CD14-positive monocyte (primary cell): ENCODE measurements around the gene CRABP2. TPM values are rescaled to one million over a fixed set of nuclear protein-coding genes. Genes with fewer than 3 reads are reported as not detected.
A peak's percentile ranks its signal among the peaks of the same experiment; 100 is the strongest.

ENCODE experiments used
- DNase-seq, 3 donors: peaks; one replicate each; pipeline ENCODE4 v3.0.0-alpha.2; 2011 to 2022
- H2AFZ ChIP-seq: 2 replicates; pipeline ENCODE4 v1.6.0; 2012; ENCODE audit warnings: mild to moderate bottlenecking, low read depth, low read length, inconsistent platforms; ENCODE audit not compliant: insufficient read depth, poor library complexity, severe bottlenecking
- H3K27ac ChIP-seq, 2 donors: 1 replicate in 1 of 2; 2 replicates in 1 of 2; pipeline ENCODE4 v1.5.1; 2012 to 2013; ENCODE audit warnings: low read length in 2 of 2, control low read depth in 1 of 2, inconsistent platforms in 1 of 2, low read depth in 1 of 2, mild to moderate bottlenecking in 1 of 2
- H3K27me3 ChIP-seq, 2 donors: one replicate each; pipeline versions ENCODE4 v1.6.0 to v1.6.1; 2011 to 2013; ENCODE audit warnings: low read length in 2 of 2; ENCODE audit not compliant: control insufficient read depth in 2 of 2, insufficient read depth in 2 of 2
- H3K36me3 ChIP-seq, 2 donors: replicated peaks in 1 of 2; 1 replicate in 1 of 2; 2 replicates in 1 of 2; pipeline versions ENCODE4 v1.5.1 to v1.6.1; 2012 to 2013; ENCODE audit warnings: low read length in 2 of 2, control low read depth in 1 of 2, inconsistent platforms in 1 of 2, mild to moderate bottlenecking in 1 of 2; ENCODE audit not compliant: insufficient read depth in 2 of 2, control insufficient read depth in 1 of 2
- H3K4me1 ChIP-seq, 2 donors: 1 replicate in 1 of 2; 2 replicates in 1 of 2; pipeline versions ENCODE4 v1.5.1 to v1.6.1; 2012 to 2013; ENCODE audit warnings: low read length in 2 of 2, control low read depth in 1 of 2, inconsistent platforms in 1 of 2, mild to moderate bottlenecking in 1 of 2, moderate library complexity in 1 of 2; ENCODE audit not compliant: insufficient read depth in 2 of 2, control insufficient read depth in 1 of 2
- H3K4me2 ChIP-seq: replicated peaks from 2 replicates; pipeline ENCODE3; 2012; ENCODE audit warnings: low read length, moderate library complexity, mild to moderate bottlenecking; ENCODE audit not compliant: poor library complexity, severe bottlenecking; ENCODE audit errors: extremely low read depth
- H3K4me3 ChIP-seq, 3 experiments: fragments of 200-600 bp in 1 of 3; sonication (generic) in 1 of 3; replicated peaks in 1 of 3; 1 replicate in 2 of 3; 2 replicates in 1 of 3; pipeline ENCODE4 v1.5.1; 2011 to 2013; ENCODE audit warnings: low read length in 3 of 3, mild to moderate bottlenecking in 3 of 3, control low read depth in 2 of 3, low read depth in 2 of 3, inconsistent platforms in 1 of 3, moderate library complexity in 1 of 3
- H3K79me2 ChIP-seq: 2 replicates; pipeline ENCODE4 v1.6.0; 2012; ENCODE audit warnings: mild to moderate bottlenecking, control low read depth, inconsistent platforms, low read length, moderate library complexity; ENCODE audit not compliant: insufficient read depth
- H3K9ac ChIP-seq: 2 replicates; pipeline ENCODE4 v1.6.0; 2017; ENCODE audit warnings: low read length, mild to moderate bottlenecking; ENCODE audit not compliant: insufficient read depth, poor library complexity, severe bottlenecking
- H3K9me3 ChIP-seq, 2 donors: replicated peaks in 1 of 2; 1 replicate in 1 of 2; 2 replicates in 1 of 2; pipeline versions ENCODE4 v1.5.1 to v1.6.1; 2012 to 2013; ENCODE audit warnings: low read length in 2 of 2, control low read depth in 1 of 2; ENCODE audit not compliant: control insufficient read depth in 1 of 2, insufficient read depth in 1 of 2
- H4K20me1 ChIP-seq: 2 replicates; pipeline ENCODE4 v1.6.0; 2012; ENCODE audit warnings: mild to moderate bottlenecking, low read length, control low read depth, moderate library complexity; ENCODE audit not compliant: insufficient read depth
- H3K27ac Mint-ChIP-seq, 7 donors: one replicate each; pipeline ENCODE4 v1.8.0; 2020; ENCODE audit warnings: mild to moderate bottlenecking in 7 of 7, mixed read lengths in 7 of 7, moderate library complexity in 6 of 7, inconsistent platforms in 2 of 7
- H3K27me3 Mint-ChIP-seq, 3 donors: one replicate each; pipeline ENCODE4 v1.8.0; 2021 to 2022; ENCODE audit warnings: low read depth in 3 of 3, mild to moderate bottlenecking in 3 of 3, mixed read lengths in 3 of 3, moderate library complexity in 3 of 3, inconsistent platforms in 1 of 3
- H3K36me3 Mint-ChIP-seq, 2 donors: one replicate each; pipeline ENCODE4 v1.8.0; 2020; ENCODE audit warnings: mixed read lengths in 2 of 2, inconsistent platforms in 1 of 2, mild to moderate bottlenecking in 1 of 2
- H3K4me1 Mint-ChIP-seq: one replicate; pipeline ENCODE4 v1.8.0; 2020; ENCODE audit warnings: mild to moderate bottlenecking, mixed read lengths
- H3K4me3 Mint-ChIP-seq, 2 donors: one replicate each; pipeline ENCODE4 v1.8.0; 2020; ENCODE audit warnings: mild to moderate bottlenecking in 2 of 2, mixed read lengths in 2 of 2, moderate library complexity in 1 of 2
- H3K9me3 Mint-ChIP-seq, 7 donors: one replicate each; pipeline ENCODE4 v1.8.0; 2020 to 2022; ENCODE audit warnings: mixed read lengths in 7 of 7, mild to moderate bottlenecking in 6 of 7, moderate library complexity in 6 of 7, inconsistent platforms in 2 of 7
- WGBS: methylation state at CpG from one replicate; pipeline ENCODE4 v1.1.5; 2013; ENCODE audit warnings: missing lambda C conversion rate; ENCODE audit not compliant: insufficient coverage; 5-methylcytosine and 5-hydroxymethylcytosine counted together
- intact Hi-C, 2 donors: fragments of 100-400 bp; cut with micrococcal nuclease; formaldehyde crosslinking; loops; one replicate each; pipeline versions ENCODE4 v1.15.0 to v1.15.1; 2023
- polyA plus RNA-seq, 3 donors: library from polyadenylated mRNA; depleted of rRNA in 1 of 3; unstranded in 2 of 3; stranded (reverse) in 1 of 3; fragments of 300-500 nt in 2 of 3; fragments of >200 nt in 1 of 3; fragmentation: Illumina TruSeq in 2 of 3; gene quantifications; 1 replicate in 2 of 3; 2 replicates in 1 of 3; pipeline ENCODE4 v1.2.3, GENCODE V29; 2012 to 2021
- TF ChIP-seq, protein P1 (sequence below): fragments of 200-600 bp; IDR thresholded peaks from one replicate; pipeline ENCODE4 v1.8.0; 2022; ENCODE audit warnings: antibody characterized with exemption, mild to moderate bottlenecking

Gene CRABP2
- polyA plus RNA-seq, 3 donors, result 0.23 to 1.8 TPM; not detected in 1

DNA sequence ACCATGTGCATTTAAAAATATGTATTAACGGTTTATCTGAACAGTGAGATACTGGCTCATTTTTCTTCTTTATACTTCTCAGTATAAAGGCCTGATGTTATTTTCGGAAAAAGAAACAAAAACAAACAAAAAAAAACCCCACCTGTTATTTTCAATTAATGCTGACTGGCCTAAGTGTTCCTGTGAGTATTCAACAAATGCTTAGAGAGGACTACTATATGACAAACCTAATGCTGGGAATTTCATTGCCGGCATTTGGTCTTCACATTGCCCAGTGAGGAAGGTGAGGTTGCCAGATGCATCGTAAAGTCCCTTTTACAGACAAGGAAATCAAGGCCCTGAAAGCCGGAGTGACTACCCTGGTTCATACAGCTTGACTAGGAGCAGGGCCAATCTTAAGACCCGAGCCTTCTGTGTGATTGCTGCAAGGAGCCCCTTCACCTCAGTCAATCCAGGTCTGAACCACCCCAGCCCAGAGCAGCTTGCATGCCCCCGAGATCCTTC is 34.9 kb upstream of the CRABP2 start:
- Histone ChIP-seq H3K36me3 (peaks cover 43 to 64% of the 10 kb centered on the region in 2 donors), H3K9ac (peak overlapping the region; percentile 72), H3K27me3 (no peaks in the 10 kb centered on the region), H3K27ac (peak overlapping the region; percentile 25 to 75), H3K79me2 (peaks cover 29% of the 10 kb centered on the region), H3K4me2 (peak overlapping the region; percentile 89), H3K4me3 (peak overlapping the region; percentile 44 to 93 (median 64)), H2AFZ (peak overlapping the region; percentile 97), H4K20me1 (peaks cover 6% of the 10 kb centered on the region), H3K4me1 (peaks cover 15 to 25% of the 10 kb centered on the region in 2 donors), H3K9me3 (no peaks in the 10 kb centered on the region)
- TF ChIP-seq, protein P1, sequence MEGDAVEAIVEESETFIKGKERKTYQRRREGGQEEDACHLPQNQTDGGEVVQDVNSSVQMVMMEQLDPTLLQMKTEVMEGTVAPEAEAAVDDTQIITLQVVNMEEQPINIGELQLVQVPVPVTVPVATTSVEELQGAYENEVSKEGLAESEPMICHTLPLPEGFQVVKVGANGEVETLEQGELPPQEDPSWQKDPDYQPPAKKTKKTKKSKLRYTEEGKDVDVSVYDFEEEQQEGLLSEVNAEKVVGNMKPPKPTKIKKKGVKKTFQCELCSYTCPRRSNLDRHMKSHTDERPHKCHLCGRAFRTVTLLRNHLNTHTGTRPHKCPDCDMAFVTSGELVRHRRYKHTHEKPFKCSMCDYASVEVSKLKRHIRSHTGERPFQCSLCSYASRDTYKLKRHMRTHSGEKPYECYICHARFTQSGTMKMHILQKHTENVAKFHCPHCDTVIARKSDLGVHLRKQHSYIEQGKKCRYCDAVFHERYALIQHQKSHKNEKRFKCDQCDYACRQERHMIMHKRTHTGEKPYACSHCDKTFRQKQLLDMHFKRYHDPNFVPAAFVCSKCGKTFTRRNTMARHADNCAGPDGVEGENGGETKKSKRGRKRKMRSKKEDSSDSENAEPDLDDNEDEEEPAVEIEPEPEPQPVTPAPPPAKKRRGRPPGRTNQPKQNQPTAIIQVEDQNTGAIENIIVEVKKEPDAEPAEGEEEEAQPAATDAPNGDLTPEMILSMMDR, result no peak
- H3K36me3 Mint-ChIP-seq, result peaks cover 38 to 63% of the 10 kb centered on the region in 2 donors
- DNase-seq, result peak in 1 of 3 donors; percentile 27
- peak overlapping the region; percentile 73 to 97 (median 89) for H3K27ac Mint-ChIP-seq
- H3K4me3 Mint-ChIP-seq, result peak overlapping the region; percentile 95 to 97
- intact Hi-C loops, result loop anchor here in 1 of 2 donors (1.0 kb wide), 1 partner anchor 11 kb away; the partner anchor contains the start of gene HDGF
- peaks cover 0 to 2% (median 1%) of the 10 kb centered on the region in 3 donors for H3K27me3 Mint-ChIP-seq
- peaks cover 19% of the 10 kb centered on the region for H3K4me1 Mint-ChIP-seq
- H3K9me3 Mint-ChIP-seq, result peaks cover 0 to 2% (median 0%) of the 10 kb centered on the region in 7 donors
- WGBS, result 19% methylated on average over 5 of the region's 7 CpGs

DNA sequence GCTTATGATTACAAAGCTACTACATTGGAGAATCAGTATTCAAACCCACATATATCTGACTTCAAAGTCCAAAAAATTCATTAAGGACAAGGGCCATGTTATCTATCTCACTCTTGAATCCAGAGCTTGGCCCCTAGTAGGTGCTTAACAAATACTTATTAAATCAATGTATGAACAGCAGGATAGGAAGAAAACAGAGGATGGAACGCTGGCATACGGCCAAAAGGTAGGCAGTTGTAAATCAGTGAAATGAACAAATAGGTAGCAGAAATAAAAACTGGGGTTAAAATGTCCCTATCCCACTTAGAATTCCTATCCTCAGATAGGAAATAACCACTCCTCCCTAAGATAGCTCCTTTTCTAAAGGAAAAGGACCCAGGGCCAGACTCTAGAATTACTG is 33.5 kb upstream of the CRABP2 start:
- no peak for DNase-seq
- Mint-ChIP-seq H3K9me3 (peaks cover 0 to 2% (median 0%) of the 10 kb centered on the region in 7 donors), H3K36me3 (peaks cover 34 to 56% of the 10 kb centered on the region in 2 donors), H3K4me1 (peaks cover 16% of the 10 kb centered on the region), H3K27me3 (peaks cover 0 to 1% (median 0%) of the 10 kb centered on the region in 3 donors), H3K4me3 (no peak overlapping the region), H3K27ac (no peak overlapping the region)
- Histone ChIP-seq H3K9ac (no peak overlapping the region), H3K4me2 (no peak overlapping the region), H3K9me3 (no peaks in the 10 kb centered on the region), H3K27ac (no peak overlapping the region), H4K20me1 (no peaks in the 10 kb centered on the region), H2AFZ (no peak overlapping the region), H3K36me3 (peaks cover 37 to 62% of the 10 kb centered on the region in 2 donors), H3K79me2 (peaks cover 15% of the 10 kb centered on the region), H3K4me1 (peaks cover 13 to 18% of the 10 kb centered on the region in 2 donors), H3K27me3 (no peaks in the 10 kb centered on the region), H3K4me3 (no peak overlapping the region)
- intact Hi-C loops, result no loop called here
- no CpG with 5 or more reads among the region's 2 CpGs for WGBS
- TF ChIP-seq, protein P1, result no peak
